RWPE2 (cell line): ENCODE data around the gene HELZ.
"Not testable (repeated sequence)": the region's sequence is repeated elsewhere in the genome, so short reads cannot be mapped to it uniquely, and the experiment has no call there.

ENCODE experiments used
- ATAC-seq: fragments of 200-7000 bp; cut with Tn5 transposase; 3 replicates; pipeline ENCODE4 v1.9.1; 2021; ENCODE audit warnings: low read depth
- DNase-seq: peaks from one replicate; pipeline ENCODE4 v3.0.0-alpha.2; 2020; ENCODE audit warnings: low spot score
- H3K27ac ChIP-seq: fragments of 450-650 bp; 2 replicates; pipeline ENCODE4 v1.5.1; 2017; ENCODE audit warnings: mild to moderate bottlenecking; ENCODE audit not compliant: poor library complexity, severe bottlenecking
- H3K27me3 ChIP-seq: fragments of 250-450 bp; sonication (Bioruptor Pico); 2 replicates; pipeline ENCODE4 v1.5.1; 2021; ENCODE audit warnings: mild to moderate bottlenecking, moderate library complexity; ENCODE audit not compliant: insufficient read depth, poor library complexity, severe bottlenecking
- H3K36me3 ChIP-seq: fragments of 250-450 bp; sonication (Bioruptor Pico); 2 replicates; pipeline ENCODE4 v1.5.1; 2020; ENCODE audit warnings: low read depth, mild to moderate bottlenecking, moderate library complexity
- H3K4me1 ChIP-seq: fragments of 250-450 bp; sonication (Bioruptor Pico); 2 replicates; pipeline ENCODE4 v1.5.1; 2021; ENCODE audit warnings: mild to moderate bottlenecking, moderate library complexity; ENCODE audit not compliant: insufficient read depth, poor library complexity, severe bottlenecking
- H3K4me3 ChIP-seq: fragments of 250-450 bp; sonication (Bioruptor Pico); 2 replicates; pipeline ENCODE4 v1.5.1; 2021; ENCODE audit warnings: mild to moderate bottlenecking, moderate library complexity; ENCODE audit not compliant: severe bottlenecking
- H3K9me3 ChIP-seq: fragments of 250-450 bp; sonication (Bioruptor Pico); 2 replicates; pipeline ENCODE4 v1.5.1; 2021; ENCODE audit warnings: mild to moderate bottlenecking, moderate library complexity; ENCODE audit not compliant: severe bottlenecking
- TF ChIP-seq, protein P1 (sequence below): fragments of 450-650 bp; IDR thresholded peaks from one replicate; pipeline ENCODE4 v1.5.1; 2017; ENCODE audit warnings: mild to moderate bottlenecking, moderate library complexity; ENCODE audit not compliant: poor library complexity, severe bottlenecking

The HELZ gene

DNA sequence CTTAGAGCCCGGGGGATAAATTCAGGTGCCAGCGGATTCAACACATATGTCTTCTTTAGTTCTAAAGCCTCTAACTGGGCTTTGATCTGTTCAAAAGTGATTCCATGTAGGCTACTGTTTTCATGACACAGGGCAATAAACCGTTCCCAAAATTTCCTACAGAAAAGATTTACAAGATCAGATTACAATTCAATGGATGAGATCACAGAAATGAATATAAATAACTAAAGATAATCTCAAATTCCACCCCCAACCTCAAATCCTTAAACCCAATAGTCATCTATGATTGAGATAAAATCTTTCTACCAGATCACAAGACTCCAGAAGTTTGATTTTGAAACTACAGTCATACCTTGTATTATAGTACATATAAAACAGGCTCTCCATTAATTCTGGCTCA is 116.3 kb downstream of the HELZ start:
- no peak for DNase-seq
- no peak for ATAC-seq
- Histone ChIP-seq H3K4me1 (no peaks in the 10 kb centered on the region), H3K27ac (no peak overlapping the region), H3K4me3 (no peak overlapping the region), H3K36me3 (peaks cover 86% of the 10 kb centered on the region), H3K9me3 (no peaks in the 10 kb centered on the region), H3K27me3 (no peaks in the 10 kb centered on the region)
- TF ChIP-seq, protein P1, sequence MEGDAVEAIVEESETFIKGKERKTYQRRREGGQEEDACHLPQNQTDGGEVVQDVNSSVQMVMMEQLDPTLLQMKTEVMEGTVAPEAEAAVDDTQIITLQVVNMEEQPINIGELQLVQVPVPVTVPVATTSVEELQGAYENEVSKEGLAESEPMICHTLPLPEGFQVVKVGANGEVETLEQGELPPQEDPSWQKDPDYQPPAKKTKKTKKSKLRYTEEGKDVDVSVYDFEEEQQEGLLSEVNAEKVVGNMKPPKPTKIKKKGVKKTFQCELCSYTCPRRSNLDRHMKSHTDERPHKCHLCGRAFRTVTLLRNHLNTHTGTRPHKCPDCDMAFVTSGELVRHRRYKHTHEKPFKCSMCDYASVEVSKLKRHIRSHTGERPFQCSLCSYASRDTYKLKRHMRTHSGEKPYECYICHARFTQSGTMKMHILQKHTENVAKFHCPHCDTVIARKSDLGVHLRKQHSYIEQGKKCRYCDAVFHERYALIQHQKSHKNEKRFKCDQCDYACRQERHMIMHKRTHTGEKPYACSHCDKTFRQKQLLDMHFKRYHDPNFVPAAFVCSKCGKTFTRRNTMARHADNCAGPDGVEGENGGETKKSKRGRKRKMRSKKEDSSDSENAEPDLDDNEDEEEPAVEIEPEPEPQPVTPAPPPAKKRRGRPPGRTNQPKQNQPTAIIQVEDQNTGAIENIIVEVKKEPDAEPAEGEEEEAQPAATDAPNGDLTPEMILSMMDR: no peak

- H3K27ac ChIP-seq: no peak overlapping the region
- H3K4me1 ChIP-seq: no peaks in the 10 kb centered on the region
- H3K4me3 ChIP-seq: no peak overlapping the region
- H3K27me3 ChIP-seq: no peaks in the 10 kb centered on the region
- DNase-seq: no peak
- no peaks in the 10 kb centered on the region for H3K9me3 ChIP-seq
- ATAC-seq: no peak
- TF ChIP-seq, protein P1: no peak
- H3K36me3 ChIP-seq: peaks cover 86% of the 10 kb centered on the region
Observed at GRCh38 chr17:67127925-67128324, 117.1 kb downstream of the HELZ start.

DNA sequence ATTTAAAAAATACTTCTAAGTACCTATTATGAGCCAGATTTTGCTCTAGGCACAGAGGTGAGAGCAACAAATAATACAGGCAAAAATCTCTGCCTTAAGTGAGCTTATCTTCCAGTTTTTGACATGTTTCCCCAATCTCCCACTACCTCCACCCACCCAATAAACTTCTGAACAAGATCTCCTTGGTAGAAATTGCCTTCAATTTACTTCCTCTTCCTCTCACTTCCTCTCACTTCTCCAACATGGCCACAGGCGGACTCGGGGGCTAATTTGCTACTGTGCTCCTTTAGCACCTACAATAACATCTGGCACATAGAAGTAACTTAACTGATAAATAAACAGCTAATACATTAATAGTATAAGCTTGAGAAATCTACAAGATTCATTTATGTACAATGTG is 118.0 kb downstream of the HELZ start:
- Histone ChIP-seq H3K4me3 (no peak overlapping the region), H3K27ac (no peak overlapping the region), H3K36me3 (peaks cover 88% of the 10 kb centered on the region), H3K27me3 (no peaks in the 10 kb centered on the region), H3K9me3 (no peaks in the 10 kb centered on the region), H3K4me1 (no peaks in the 10 kb centered on the region)
- TF ChIP-seq, protein P1: no peak
- DNase-seq (no peak), ATAC-seq (no peak)

DNA sequence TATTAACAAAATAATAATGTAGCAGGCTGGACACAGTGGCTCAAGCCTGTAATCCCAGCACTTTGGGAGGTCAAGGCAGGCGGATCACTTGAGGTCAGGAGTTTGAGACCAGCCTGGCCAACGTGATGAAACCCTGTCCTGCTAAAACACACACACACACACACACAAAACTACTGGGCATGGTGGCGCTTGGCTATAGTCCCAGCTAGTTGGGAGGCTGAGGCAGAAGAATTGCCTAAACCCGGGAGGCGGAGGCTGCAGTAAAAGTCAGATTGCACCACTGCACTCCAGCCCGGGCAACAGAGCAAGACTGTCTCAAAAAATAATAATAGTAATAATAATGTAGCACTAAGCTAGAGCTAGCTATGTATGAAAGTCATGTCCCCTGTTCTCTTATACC is 118.5 kb downstream of the HELZ start:
- not testable (repeated sequence) for H3K9me3 ChIP-seq, ATAC-seq, H3K27me3 ChIP-seq, H3K4me1 ChIP-seq, DNase-seq, H3K4me3 ChIP-seq, H3K27ac ChIP-seq
- H3K36me3 ChIP-seq: peaks cover 89% of the 10 kb centered on the region

GRCh38 chr17:67125924-67126323 is 119.1 kb downstream of the HELZ start:
- no peaks in the 10 kb centered on the region for H3K27me3 ChIP-seq
- TF ChIP-seq, protein P1: no peak
- H3K4me3 ChIP-seq: no peak overlapping the region
- H3K27ac ChIP-seq: no peak overlapping the region
- H3K9me3 ChIP-seq: no peaks in the 10 kb centered on the region
- ATAC-seq (no peak), DNase-seq (no peak)
- H3K4me1 ChIP-seq: no peaks in the 10 kb centered on the region
- peaks cover 91% of the 10 kb centered on the region for H3K36me3 ChIP-seq
